ENCODE measurements around the gene TET2.

TET2 gene

DNA sequence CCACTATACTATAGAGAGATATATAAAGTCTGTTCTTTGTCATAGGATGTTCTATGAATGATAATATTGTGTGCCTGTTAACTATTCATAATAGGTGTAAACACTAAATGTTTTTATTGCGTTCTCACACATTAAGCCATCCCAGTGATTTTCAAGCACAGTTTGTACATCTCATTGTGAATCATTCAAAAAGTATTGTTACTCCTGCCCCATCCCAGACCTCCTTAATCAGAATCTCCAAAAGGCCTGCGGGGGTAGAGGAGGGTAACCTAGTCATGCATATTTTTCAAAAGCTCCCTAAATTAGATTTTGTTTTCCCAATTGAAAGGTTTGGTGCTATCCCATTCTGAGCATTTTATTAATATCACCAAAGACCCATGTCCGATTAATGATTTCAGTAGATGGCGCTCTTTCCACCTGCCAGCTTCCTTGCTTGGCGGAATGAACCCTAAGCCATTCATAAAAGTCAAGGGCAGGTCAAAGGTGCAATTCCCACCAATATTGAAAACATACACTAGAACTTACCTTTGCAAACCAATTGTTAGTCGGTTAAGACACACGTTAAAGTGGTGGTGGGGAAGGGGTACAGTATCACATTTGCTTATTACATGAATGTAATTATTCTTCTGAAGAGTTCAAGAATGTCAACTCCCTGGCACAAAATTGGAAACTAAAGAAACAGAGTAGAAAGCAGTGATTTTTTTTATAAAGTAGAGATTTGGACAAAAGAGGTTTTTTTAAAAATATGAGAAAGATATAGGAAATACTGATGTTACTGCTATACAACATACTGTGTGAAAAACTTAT, 5.8 kb upstream of the TET2 start:
- DNase-seq = peak; percentile 35

DNA sequence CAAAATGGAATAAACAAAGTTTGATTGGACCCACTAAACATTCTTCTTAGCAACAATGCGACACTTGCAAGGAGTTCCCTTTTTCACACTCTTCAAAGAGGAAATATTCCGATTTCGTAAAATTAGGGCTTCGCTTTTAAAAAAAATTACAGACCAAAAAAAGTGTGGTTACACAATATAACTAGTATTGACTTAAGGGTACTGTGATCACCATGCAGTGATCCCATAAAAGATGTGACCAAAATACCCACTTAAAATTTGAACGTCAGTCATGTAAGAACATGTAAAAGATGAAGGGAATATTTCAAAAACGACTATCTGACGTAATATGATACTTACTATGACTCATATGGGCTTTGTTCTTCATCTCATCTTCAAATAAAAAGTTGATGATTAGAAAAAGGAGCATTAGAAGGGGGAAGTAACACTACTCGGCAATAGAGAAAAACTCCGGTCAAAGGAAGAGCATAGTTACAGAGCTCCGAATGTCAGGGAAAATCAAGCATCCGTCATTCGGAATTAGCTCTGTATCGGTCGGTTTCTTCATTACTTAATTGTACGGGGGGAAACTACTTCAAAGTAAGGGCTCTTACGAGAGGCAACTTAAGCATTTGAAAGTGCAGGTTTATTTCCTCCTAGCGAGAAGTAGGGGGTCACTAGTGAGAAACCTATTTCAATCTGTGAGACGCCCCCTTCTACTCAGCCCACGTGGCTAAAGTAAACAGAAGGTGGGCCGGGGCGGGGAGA, 1.3 kb upstream of the TET2 start:
- no peak for DNase-seq

GRCh38 chr4:105145903-105146275, 787 bp upstream of the TET2 start:
- DNase-seq = no peak

- DNase-seq = no peak
Observed at GRCh38 chr4:105147016-105147552, 408 bp downstream of the TET2 start.

- peak; percentile 44 for DNase-seq
Observed at GRCh38 chr4:105147553-105148161, 981 bp downstream of the TET2 start.

DNA sequence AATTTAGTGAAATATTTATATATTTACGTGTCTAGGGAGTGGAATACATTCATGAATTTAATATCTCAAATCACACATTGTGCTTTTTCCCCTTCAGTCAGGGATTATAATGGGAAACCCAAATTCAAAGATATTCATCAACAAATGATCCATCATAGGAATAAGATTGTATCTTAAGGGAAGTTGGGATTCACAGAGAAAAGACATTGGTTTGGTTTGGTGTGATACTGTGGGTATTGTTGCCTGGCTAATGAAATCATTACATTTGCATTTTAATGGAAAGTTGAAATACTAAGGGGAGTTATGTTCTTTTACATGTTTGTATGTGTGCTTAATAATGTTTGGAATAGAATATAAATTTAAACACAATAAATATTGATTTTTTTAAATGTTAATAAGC, 1.7 kb downstream of the TET2 start:
- no peak for DNase-seq

- DNase-seq = no peak
Observed at GRCh38 chr4:105148776-105149175, 2.1 kb downstream of the TET2 start.

DNA sequence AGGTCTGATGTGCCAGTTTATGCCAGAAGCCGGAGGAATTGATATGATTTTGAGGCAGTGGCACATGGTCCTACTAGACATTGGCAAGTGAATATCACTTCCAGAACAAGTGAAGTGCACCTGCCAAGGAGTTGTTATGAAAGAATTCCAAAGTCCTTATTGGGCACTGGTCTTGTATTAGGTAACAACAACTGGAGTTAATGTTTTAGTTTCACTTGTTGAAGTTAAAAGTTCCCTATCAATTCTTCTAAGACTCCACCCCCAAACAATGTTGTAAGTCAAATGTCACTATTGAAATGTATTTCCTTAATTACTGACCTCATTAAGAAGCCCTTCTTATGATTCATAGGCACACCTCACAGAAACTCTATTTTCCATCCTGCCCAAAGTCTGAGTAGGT, 3.1 kb downstream of the TET2 start:
- no peak for DNase-seq

DNA sequence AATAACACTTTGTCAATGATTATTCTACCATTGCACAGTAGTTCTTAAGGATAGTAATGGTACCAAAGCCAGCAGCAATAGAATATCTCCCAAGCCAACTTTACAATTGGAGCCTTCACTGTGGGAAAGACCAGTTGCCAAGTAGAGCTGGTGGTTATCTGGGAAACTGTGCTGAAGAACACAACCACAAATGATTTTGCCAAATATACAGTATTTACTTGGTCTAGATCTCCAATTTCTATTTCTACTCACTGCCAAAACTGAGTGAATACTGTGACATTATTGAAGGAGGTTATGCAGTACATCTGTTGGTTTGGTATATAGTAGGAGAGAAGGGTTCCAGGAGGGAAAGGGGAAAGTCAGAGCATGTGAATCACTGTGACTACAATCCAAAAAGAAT, 3.8 kb downstream of the TET2 start:
- DNase-seq = no peak

DNA sequence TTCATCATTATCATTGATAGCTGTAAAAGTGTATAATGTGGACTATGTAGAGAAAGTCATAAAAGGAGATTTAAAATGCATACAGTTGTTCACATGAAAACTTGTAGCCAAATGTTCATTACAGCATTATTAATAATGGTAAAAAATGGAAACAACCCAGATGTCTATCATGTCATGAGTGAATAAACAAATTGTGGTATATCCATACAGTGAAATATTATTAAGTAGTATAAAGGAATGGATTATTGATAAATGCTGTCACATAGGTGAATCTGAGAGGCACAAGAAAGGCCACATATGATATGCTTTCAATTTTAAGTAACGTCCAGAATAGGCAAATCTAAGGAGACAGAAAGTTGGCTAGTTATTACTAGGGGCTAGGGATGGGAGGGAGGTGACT, 7.1 kb downstream of the TET2 start:
- no peak for DNase-seq

GRCh38 chr4:105154576-105154975, 7.9 kb downstream of the TET2 start:
- DNase-seq = no peak

- DNase-seq = no peak
Observed at GRCh38 chr4:105155426-105155825, 8.8 kb downstream of the TET2 start.

DNA sequence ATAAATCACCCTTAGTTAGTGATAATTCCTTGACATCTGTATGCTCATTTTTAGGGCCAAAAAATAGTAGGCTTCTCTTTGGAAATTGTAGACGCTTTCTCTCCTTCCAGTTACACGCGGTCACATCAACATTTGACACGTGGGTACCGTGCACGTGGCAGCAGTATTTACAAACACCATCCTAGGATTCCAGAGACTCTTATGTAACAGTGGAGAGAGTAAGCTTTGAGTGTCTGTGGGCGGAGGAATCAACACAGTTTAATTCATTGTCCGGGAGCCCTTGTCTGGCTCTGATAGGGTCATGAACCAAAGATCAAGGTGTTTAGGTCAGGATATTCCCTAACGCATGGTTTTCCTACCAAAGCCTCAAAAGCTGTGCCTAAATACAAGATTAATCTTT, 12.2 kb downstream of the TET2 start:
- no peak for DNase-seq

DNA sequence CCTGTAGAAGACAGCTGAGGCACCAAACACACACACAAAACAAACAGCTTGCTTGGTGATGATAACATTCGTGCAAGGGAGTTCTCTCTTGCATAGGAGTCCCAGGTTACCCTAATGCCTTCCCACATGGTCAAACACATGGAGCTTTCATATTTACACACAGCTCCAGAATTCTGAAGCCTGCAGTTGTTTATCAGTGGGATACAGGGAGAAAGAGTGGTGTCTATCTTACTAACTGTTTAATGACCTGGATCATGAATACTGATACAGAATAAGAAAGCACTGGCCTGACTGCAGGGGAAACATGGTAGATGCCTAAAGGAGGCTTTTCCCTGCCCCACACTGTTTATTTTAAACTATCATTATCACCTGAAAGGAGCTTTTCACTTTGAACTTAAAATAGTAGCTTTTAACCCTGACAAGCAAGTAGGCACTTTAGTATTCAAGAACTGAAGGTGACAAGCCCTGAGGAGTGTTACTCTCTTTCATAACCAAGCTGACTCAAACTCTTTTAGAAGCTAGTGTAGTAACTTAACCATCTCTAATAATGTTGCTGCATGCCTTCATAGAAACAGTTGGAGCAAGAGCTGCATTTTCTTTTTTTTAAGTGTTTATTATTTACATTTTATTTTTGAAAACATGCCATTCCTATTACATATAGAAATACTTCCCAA, 15.6 kb downstream of the TET2 start:
- DNase-seq = no peak

GRCh38 chr4:105164548-105164947, 17.9 kb downstream of the TET2 start:
- no peak for DNase-seq

DNA sequence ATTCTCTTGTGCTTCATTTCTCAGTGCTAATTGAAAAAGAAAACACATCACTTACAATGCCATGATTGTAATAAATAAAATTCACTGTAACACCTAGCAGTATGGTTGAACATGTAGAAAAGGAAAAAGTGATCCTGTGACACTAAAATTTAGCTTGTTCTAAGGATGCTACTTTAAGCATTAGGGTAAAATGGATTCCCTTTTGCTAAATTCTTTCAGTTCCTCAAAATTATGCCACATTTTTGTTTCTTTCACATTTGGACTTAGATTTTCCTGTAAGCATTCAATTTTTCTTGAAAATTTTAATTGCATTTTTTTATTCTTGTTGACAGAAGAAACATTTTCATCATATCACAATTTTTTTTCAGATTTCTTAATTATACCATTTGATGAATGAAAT, 19.4 kb downstream of the TET2 start:
- DNase-seq = no peak

DNA sequence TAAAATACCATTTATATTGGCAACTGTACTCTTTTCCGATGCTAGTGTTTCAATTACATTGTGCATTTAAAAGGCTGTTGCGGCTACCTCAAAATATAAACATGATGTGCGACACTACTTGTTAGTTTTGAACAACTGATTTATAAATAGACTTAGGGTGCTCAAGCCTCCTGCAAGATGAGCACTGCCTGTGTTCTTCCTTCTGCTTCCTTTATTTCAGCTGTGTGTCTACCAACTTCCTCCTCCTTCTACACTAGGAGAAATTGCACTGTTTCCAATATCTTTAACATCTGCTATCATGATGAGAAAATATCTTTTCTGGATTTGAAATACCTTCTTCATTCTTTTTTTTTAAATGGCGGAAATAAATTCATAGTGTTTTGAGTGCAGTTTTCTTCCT, 24.0 kb downstream of the TET2 start:
- DNase-seq = no peak

GRCh38 chr4:105171912-105172311, 25.2 kb downstream of the TET2 start:
- DNase-seq = no peak

- DNase-seq = no peak
Observed at GRCh38 chr4:105174098-105174497, 27.4 kb downstream of the TET2 start.

GRCh38 chr4:105179539-105180401, 33.1 kb downstream of the TET2 start:
- no peak for DNase-seq

DNA sequence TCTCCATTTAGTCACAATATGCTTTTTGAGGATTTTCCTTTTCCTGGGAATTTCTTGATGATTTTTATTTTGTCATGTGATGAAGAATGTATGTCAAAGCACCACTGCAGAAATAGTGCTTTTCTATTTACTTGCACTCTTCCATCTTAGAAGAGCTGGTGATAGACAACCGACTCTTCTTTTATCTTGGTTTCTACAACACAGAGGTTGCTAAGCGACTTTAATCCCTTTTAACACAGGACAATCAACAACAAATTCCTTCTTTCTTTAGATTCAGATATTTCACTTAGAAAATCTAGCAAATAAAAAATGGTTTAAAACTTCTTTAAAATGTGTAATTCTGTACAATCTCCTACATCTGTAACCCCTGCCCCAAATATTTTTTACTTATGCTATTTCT, 34.6 kb downstream of the TET2 start:
- DNase-seq = no peak

GRCh38 chr4:105182211-105182610, 35.5 kb downstream of the TET2 start:
- DNase-seq = no peak
